ENCODE results near the gene KBTBD8.

GRCh38 chr3:67008388-67008787, 10.3 kb downstream of the KBTBD8 start:
- TF ChIP-seq NFYC (CRISPR knock-in tag; IDR thresholded peaks at IDR 0.05) (no peak), UBTF (CRISPR knock-in tag; IDR thresholded peaks at IDR 0.05) (no peak), CTCF (CRISPR knock-in tag; IDR thresholded peaks at IDR 0.05) (no peak), HDAC1 (CRISPR knock-in tag; IDR thresholded peaks at IDR 0.05) (no peak), POLR2A (IDR thresholded peaks at IDR 0.05; ENCODE audit: insufficient read depth in 1 of 2, low read depth in 2 of 2, low read length in 2 of 2) (no peak), PBX3 (CRISPR knock-in tag; IDR thresholded peaks at IDR 0.05; ENCODE audit: borderline replicate concordance) (no peak), ZBTB20 (CRISPR knock-in tag; IDR thresholded peaks at IDR 0.05; ENCODE audit: borderline replicate concordance, low read depth) (no peak), POLR2AphosphoS5 (IDR thresholded peaks at IDR 0.05; ENCODE audit: low read depth, low read length) (no peak), FOXA3 (CRISPR knock-in tag; IDR thresholded peaks at IDR 0.05) (no peak), KAT2B (IDR thresholded peaks at IDR 0.05; ENCODE audit: borderline replicate concordance, low read depth, low read length) (no peak)

Measured in HepG2 (cell line).